ENCODE measurements around the gene CCDC102A.

Gene CCDC102A

GRCh38 chr16:57472665-57473060 lies 63.7 kb downstream of the CCDC102A start:
- no peak overlapping the region for H3K4me3 ChIP-seq (ENCODE audit: low read length)
- TF ChIP-seq ZNF274 (IDR thresholded peaks at IDR 0.05; ENCODE audit: low read depth, low read length), result no peak

- TF ChIP-seq ZNF274 (IDR thresholded peaks at IDR 0.05; ENCODE audit: low read depth, low read length), result no peak
- no peak overlapping the region for H3K4me3 ChIP-seq (ENCODE audit: low read length)
Measured at GRCh38 chr16:57471852-57472664, 64.3 kb downstream of the CCDC102A start.

GRCh38 chr16:57471209-57471608 lies 65.2 kb downstream of the CCDC102A start:
- no peak overlapping the region for H3K4me3 ChIP-seq (ENCODE audit: low read length)
- TF ChIP-seq ZNF274 (IDR thresholded peaks at IDR 0.05; ENCODE audit: low read depth, low read length), result no peak

GRCh38 chr16:57470711-57471110 lies 65.7 kb downstream of the CCDC102A start:
- H3K4me3 ChIP-seq (ENCODE audit: low read length), result no peak overlapping the region
- TF ChIP-seq ZNF274 (IDR thresholded peaks at IDR 0.05; ENCODE audit: low read depth, low read length), result no peak

- no peak overlapping the region for H3K4me3 ChIP-seq (ENCODE audit: low read length)
- TF ChIP-seq ZNF274 (IDR thresholded peaks at IDR 0.05; ENCODE audit: low read depth, low read length), result no peak
Measured at GRCh38 chr16:57469917-57470470, 66.4 kb downstream of the CCDC102A start.

- TF ChIP-seq ZNF274 (IDR thresholded peaks at IDR 0.05; ENCODE audit: low read depth, low read length), result no peak
Measured at GRCh38 chr16:57469046-57469445, 67.3 kb downstream of the CCDC102A start.

GRCh38 chr16:57468346-57468745 lies 68.0 kb downstream of the CCDC102A start:
- TF ChIP-seq ZNF274 (IDR thresholded peaks at IDR 0.05; ENCODE audit: low read depth, low read length), result no peak
- no peak overlapping the region for H3K4me3 ChIP-seq (ENCODE audit: low read length)

More at GRCh38 chr16:57469046-57469445, 67.3 kb downstream of the CCDC102A start:
- H3K4me3 ChIP-seq (ENCODE audit: low read length), result no peak overlapping the region

- no peak for TF ChIP-seq ZNF274 (IDR thresholded peaks at IDR 0.05; ENCODE audit: low read depth, low read length)
- H3K4me3 ChIP-seq (ENCODE audit: low read length), result no peak overlapping the region
Measured at GRCh38 chr16:57464523-57464922, 71.8 kb downstream of the CCDC102A start.

GRCh38 chr16:57462978-57463362 lies 73.4 kb downstream of the CCDC102A start:
- H3K4me3 ChIP-seq (ENCODE audit: low read length), result peak overlapping the region; percentile 94
- TF ChIP-seq ZNF274 (IDR thresholded peaks at IDR 0.05; ENCODE audit: low read depth, low read length), result no peak

- no peak for TF ChIP-seq ZNF274 (IDR thresholded peaks at IDR 0.05; ENCODE audit: low read depth, low read length)
- H3K4me3 ChIP-seq (ENCODE audit: low read length), result peak within 1 kb of the TSS; percentile 94
Measured at GRCh38 chr16:57462209-57462977, 74.0 kb downstream of the CCDC102A start, which contains the start of gene POLR2C. Gene POLR2C (plus strand): TSS chr16:57462679. CDS start chr16:57462725, 46 bp downstream.
